ENCODE data around the gene MYMK. TPM values are rescaled to one million over a fixed set of nuclear protein-coding genes. Genes with fewer than 3 reads are reported as not detected.

The MYMK gene
- total RNA-seq, 1 donor from 2014 or later = not detected

DNA sequence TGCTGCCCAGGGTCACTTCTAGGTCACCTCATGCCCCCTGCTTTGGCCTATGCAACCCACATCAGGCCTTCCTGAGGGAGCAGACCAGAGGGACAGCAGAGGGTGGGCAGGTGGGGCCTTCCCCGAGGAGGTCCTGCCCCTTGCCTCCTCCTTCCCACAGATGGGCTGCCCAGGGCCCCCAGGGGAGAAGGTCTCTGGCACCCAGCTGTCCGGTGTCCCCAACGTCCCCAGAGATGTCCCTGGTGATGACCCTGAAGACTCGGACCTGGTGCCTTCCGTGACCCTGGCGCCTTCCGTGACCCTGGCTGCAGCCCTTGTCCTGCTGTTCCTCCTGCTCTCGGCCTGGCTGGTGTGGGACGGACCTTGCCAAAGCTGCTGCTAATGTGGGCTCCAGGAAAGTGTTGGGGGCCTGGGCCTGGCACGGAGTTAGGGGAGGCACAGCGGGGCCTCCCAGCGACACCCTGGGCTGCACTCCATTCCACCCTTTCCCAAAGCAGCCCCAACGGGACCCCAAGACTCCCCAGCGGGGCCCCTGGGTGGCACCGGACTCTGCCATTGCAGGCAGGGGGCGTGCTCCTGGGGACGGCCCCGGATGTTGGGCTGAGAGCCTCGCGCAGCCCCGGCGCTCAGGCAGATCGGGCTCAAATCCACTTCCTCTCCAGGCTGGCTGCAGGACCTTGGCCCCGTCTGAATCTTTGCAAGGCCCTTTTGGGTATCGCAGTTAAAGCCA lies 39.1 kb downstream of the MYMK start:
- peak; percentile 26 to 35 for ATAC-seq
- Histone ChIP-seq H3K9me3 (no peaks in the 10 kb centered on the region), H3K36me3 (no peaks in the 10 kb centered on the region), H3K4me3 (no peak overlapping the region), H3K4me1 (peaks cover 9% of the 10 kb centered on the region), H3K27me3 (ENCODE audit: low read depth) (peaks cover 4% of the 10 kb centered on the region), H3K27ac (no peak overlapping the region)
- intact Hi-C loops (cut with DNase I) = no loop called here
- TF ChIP-seq, protein P1, sequence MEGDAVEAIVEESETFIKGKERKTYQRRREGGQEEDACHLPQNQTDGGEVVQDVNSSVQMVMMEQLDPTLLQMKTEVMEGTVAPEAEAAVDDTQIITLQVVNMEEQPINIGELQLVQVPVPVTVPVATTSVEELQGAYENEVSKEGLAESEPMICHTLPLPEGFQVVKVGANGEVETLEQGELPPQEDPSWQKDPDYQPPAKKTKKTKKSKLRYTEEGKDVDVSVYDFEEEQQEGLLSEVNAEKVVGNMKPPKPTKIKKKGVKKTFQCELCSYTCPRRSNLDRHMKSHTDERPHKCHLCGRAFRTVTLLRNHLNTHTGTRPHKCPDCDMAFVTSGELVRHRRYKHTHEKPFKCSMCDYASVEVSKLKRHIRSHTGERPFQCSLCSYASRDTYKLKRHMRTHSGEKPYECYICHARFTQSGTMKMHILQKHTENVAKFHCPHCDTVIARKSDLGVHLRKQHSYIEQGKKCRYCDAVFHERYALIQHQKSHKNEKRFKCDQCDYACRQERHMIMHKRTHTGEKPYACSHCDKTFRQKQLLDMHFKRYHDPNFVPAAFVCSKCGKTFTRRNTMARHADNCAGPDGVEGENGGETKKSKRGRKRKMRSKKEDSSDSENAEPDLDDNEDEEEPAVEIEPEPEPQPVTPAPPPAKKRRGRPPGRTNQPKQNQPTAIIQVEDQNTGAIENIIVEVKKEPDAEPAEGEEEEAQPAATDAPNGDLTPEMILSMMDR (IDR thresholded peaks at IDR 0.05) = no peak
- DNase-seq = peak; percentile 48

DNA sequence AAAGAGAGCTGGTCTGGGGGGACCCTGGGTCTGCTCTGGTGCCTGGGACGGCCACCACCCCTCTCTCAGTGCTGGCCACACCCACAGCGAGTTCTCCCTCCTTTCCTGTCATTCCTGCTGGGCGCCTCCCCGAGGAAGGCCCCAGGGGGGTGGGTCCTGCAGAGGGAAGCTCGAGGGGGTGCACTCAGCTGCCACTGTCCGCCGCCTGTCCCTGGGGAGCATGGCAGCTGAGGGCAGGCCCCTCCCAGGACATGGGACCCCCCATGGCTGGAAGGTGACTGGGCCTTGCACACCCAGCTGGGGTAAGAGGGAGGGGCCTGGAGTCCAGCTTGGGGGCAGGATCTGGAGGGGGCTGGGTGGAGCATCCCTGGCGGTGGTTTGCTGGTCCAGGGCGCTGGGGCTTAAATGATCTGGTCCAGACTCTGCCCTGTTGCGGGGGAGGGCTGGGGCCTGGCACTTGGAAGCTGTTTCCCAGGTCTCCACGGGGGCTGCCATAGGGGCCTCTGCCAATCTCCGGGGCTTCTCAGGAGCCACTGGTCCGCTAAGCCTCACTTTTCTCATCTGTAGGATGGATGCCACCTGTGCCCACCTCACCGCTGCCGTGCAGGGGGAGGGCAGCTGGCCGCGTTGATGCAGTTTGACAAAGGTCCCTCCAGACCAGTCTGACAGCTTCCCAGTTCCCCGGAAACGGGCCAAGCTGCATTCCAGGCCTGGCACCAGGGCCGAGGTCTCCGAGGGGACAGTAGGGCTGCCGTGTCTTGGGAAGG lies 39.9 kb downstream of the MYMK start:
- no peaks in the 10 kb centered on the region for H3K9me3 ChIP-seq
- peaks cover 4% of the 10 kb centered on the region for H3K27me3 ChIP-seq (ENCODE audit: low read depth)
- H3K4me3 ChIP-seq = no peak overlapping the region
- DNase-seq (peak; percentile 44), ATAC-seq (no peak)
- H3K27ac ChIP-seq = no peak overlapping the region
- no peaks in the 10 kb centered on the region for H3K36me3 ChIP-seq
- H3K4me1 ChIP-seq = peaks cover 10% of the 10 kb centered on the region
- TF ChIP-seq, protein P1 (IDR thresholded peaks at IDR 0.05) = no peak
- intact Hi-C loops (cut with DNase I) = no loop called here

DNA sequence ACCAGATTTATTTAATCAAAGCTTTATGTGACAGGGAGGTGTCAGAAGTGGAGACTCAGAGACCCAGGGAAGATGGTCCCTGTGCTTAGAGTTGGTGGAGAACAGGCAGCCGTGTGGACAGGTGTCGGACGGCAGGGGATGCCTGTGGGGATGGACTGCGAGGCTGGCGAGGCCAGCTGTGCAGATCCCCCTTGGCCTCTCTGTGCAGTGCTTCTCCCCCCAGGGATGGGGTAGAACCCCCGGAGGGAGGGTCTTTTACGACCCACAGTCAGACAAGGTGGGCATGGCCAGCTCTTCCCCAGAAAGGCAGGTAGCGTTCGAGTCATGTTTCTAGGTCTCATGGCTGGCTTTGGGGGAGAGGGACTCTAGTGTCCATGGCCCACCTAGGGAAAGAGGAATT lies 41.1 kb downstream of the MYMK start:
- DNase-seq = peak; percentile 25
- ATAC-seq = no peak
- Histone ChIP-seq H3K4me3 (no peak overlapping the region), H3K36me3 (no peaks in the 10 kb centered on the region), H3K4me1 (peaks cover 19% of the 10 kb centered on the region), H3K27ac (no peak overlapping the region), H3K27me3 (ENCODE audit: low read depth) (peaks cover 4% of the 10 kb centered on the region), H3K9me3 (no peaks in the 10 kb centered on the region)
- intact Hi-C loops (cut with DNase I) = no loop called here
- TF ChIP-seq, protein P1 (IDR thresholded peaks at IDR 0.05) = no peak

GRCh38 chr9:133478851-133479711 lies 45.7 kb downstream of the MYMK start, which contains the start of gene SLC2A6:
SLC2A6 (minus strand) TSS chr9:133479099; CDS start chr9:133479059, 40 bp downstream.
- Histone ChIP-seq H3K36me3 (peaks cover 6% of the 10 kb centered on the region), H3K27me3 (ENCODE audit: low read depth) (peaks cover 4% of the 10 kb centered on the region), H3K4me3 (peak within 1 kb of the TSS; percentile 72), H3K9me3 (no peaks in the 10 kb centered on the region), H3K4me1 (peaks cover 39% of the 10 kb centered on the region), H3K27ac (peak within 1 kb of the TSS; percentile 83)
- intact Hi-C loops (cut with DNase I) = no loop called here
- TF ChIP-seq, protein P1 (IDR thresholded peaks at IDR 0.05) = no peak
- ATAC-seq (peak; percentile 96 to 98), DNase-seq (peak; percentile 92)

All from lower lobe of right lung (tissue), 2 donors.